GM19025 (cell line): ENCODE results near the gene TCEAL1.
"Not testable (repeated sequence)": the region's sequence is repeated elsewhere in the genome, so short reads cannot be mapped to it uniquely, and the experiment has no call there.

Experiments
- ATAC-seq: cut with Tn5 transposase; IDR thresholded peaks from one replicate; pipeline ENCODE4 v1.9.1; 2021; ENCODE audit warnings: mild to moderate bottlenecking, low read depth, moderate library complexity; ENCODE audit not compliant: unreplicated experiment

TCEAL1 gene, protein sequence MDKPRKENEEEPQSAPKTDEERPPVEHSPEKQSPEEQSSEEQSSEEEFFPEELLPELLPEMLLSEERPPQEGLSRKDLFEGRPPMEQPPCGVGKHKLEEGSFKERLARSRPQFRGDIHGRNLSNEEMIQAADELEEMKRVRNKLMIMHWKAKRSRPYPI

DNA sequence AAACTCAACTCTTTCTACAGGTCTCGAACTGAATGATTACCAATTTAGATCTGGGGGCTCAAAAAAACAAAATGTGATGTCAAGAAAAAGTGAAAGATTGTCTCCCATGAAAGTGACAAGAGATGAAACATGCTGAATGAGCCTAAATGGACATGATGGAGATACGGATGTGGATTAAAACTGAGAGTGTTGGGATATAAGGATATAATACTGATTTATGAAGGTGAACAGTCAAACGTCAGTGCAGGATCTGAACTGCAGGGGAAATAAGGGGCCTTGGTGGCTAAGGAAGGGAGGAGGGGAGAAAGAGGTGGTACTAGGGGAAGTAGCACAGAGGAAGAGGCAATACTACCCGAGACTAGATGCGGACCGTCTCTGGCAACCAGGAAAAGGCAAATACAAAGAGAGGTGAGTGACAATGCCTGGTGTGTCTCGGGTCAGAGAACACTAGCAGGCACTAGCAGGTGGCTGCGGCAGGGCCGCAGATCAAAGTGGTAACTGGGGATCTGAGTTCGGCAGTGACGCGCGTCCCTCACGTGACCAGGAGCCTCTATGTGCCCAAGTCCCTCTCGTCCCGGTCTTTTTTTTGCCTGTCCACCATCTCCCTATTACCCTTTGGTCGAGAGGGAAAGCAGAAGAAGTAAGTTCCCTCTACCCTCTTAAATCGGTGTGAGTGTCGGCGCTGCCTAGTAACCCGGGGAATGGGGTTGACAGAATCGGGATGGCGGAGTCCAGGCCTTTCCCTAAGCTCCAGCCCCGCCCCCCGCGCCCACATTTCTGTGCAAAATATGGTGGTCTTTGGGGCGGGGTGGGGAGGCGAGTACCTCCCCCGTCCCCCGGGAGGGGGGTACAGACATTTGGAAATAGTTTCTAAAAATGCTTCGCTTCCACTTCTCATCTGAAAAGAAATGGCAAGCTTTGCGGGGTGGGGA is at the start of gene TCEAL1:
Gene TCEAL1 (plus strand): TSS at position 590 of the 932 bp plus-strand sequence. CDS start 942 bp downstream, outside the sequence.
- ATAC-seq: peak; percentile 62

DNA sequence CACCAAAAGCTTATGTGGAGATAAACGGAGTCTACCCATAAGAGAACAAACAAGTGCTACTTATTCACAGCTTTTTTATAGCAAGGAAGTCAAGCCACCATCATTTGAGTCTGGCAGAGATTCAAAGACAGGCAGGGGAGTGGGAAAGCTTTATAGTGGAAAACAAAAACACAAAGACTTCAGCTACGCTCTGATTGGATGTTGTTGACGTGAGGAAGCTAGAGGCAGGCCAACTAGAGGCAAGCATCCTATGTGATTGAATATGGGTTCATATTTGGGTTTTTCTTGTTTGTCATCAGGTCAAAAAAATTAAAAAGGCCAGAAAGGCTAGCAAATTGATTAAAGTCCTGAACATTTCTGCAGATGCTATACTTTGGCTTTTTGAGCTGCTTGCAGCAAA is 44.2 kb upstream of the TCEAL1 start:
- no peak for ATAC-seq

DNA sequence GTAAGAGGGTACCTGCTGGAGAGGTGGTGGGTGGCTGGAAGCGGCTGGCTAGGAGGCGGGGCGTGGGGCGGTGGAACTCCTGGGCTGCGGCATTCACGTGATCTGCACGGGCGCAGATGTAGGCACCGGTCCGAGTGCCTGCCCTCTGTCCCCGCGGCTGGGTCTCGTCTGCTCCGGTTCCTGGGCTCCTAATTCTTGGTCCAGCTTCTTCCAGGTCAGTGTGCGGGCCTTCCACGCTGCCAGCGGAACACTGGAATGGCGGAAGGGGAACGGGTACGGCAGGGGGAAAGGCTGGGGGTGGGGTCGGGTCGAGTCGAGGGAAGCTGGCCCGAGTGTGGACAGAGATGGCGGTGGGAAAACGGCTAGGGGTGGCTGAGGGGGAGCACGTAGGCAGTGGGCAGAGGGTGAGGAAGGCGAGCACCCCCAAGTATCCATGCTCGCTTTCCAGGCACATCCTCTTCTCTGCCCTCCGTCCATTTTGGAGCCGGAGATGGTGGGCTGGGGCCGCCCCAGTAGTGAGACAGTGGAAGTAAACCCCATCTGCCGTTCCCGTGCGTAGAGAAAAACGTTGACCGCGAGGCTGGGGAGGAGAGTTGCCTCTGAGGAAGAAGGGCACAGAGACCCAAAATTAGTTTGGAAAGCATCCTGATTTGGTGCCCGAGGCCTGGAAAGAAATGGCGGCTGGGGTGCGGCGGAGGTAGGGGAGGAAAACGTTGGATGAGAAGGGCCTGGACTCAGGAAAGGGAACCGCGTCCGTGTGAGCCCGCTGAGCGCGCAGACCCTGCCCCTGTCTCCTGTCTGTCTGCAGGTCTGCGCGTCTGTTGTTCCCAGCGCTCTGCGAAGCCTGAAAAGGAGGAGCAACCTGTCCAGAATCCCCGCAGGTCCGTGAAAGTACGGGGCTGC is 43.1 kb upstream of the TCEAL1 start, which contains the start of gene TCEAL4:
Gene TCEAL4 (plus strand): TSS at position 105 of the 903 bp plus-strand sequence. CDS start 1,161 bp downstream, outside the sequence.
- ATAC-seq: peak; percentile 75

DNA sequence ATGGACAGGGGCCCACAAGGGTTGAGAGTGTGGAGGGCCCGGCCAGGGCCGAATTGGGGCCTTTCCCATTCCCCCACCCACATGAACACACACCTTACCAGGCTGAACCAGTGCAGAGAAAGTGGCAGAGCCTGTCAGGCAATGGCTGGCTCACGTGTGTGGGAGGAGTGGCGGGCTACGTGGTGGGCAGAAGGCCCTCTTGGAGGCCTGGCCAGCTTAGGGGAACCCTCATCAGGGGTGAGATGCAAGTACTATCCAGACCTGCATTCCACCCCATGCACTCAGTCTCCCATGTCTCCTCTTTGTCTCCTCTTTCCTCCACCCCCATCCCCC is 42.5 kb upstream of the TCEAL1 start:
- ATAC-seq: peak; percentile 15

DNA sequence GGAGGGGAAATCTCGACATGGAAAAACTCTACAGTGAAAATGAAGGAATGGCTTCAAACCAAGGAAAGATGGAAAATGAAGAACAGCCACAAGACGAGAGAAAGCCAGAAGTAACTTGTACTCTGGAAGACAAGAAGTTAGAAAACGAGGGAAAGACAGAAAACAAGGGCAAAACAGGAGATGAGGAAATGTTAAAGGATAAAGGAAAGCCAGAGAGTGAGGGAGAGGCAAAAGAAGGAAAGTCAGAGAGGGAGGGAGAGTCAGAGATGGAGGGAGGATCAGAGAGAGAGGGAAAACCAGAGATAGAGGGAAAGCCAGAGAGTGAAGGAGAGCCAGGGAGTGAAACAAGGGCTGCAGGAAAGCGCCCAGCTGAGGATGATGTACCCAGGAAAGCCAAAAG is 42.1 kb upstream of the TCEAL1 start:
- no peak for ATAC-seq

DNA sequence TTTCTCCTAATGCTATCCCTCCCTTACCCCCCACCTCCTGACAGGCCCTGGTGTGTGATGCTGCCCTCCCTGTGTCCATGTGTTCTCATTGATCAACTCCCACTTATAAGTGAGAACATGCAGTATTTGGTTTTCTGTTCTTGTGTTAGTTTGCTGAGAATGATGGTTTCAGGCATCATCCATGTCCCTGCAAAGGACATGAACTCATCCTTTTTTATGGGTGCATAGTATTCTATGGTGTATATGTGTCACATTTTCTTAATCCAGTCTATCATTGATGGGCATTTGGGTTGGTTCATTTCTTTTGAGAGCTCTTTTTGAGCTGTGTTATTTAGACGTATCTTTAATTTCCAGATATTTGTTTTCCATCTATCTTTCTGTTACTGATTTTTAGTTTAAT is 36.5 kb upstream of the TCEAL1 start:
- ATAC-seq: not testable (repeated sequence)

DNA sequence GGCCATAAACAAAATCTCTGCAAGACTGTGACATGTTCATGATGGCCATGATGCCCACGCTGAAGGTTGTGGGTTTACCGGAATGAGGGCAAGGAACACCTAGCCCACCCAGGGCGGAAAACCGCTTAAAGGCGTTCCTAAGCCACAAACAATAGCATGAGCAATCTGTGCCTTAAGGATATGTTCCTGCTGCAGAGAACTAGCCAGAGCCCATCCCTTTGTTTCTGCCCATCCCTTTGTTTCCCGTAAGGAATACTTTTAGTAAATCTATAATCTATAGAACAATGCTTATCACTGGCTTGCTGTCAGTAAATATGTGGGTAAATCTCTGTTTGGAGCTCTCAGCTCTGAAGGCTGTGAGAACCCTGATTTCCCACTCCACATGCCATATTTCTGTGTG is 33.6 kb upstream of the TCEAL1 start:
- ATAC-seq: not testable (repeated sequence)

DNA sequence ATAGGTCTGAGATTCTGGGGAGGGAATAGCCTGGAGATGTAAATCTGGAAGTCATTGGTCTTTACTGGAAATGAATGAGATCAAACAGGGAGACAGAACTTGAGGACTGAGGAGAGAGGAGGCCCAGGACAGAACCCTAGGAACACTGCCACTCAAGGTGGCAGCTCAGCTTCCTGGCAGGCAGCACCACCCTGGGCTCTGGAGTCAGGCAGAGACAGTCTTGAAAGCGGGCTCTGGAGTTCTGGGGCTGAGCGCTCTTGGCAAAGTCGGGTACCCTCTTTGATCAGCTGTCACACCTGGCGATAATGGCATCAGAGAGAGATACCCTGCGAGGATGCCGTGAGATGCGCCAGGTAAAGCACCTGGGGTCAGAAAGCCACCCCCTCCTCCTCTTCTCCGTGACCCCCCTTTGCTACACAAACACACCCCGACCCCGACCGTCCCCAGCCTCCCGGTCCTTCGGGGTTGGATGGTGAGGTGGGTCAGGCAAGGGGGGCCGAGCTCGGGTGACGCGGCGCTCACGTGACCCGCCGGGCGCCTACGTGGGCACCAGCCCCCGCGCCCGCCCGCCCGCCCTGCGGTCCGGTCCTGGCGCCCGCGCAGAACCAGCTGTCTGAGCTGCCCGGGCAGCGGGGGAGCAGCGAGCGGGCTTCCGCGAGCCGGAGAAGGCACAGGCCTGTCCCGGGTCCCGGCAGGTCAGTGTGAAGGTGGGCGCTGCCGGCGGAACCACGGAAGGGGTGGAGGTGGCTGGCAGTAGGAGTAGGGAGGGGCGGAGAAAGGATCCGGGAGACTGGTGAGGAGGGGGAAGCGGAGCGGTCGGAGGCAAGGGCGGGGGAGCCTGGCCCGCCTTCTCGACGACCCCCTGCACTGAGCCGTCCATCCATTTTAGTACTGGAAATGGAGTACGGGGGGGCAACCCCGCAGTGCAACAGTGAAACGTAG is 21.1 kb upstream of the TCEAL1 start, which contains the start of gene TCEAL3:
Gene TCEAL3 (plus strand): TSS at position 600 of the 942 bp plus-strand sequence. CDS start 1,102 bp downstream, outside the sequence.
- ATAC-seq: peak; percentile 91

DNA sequence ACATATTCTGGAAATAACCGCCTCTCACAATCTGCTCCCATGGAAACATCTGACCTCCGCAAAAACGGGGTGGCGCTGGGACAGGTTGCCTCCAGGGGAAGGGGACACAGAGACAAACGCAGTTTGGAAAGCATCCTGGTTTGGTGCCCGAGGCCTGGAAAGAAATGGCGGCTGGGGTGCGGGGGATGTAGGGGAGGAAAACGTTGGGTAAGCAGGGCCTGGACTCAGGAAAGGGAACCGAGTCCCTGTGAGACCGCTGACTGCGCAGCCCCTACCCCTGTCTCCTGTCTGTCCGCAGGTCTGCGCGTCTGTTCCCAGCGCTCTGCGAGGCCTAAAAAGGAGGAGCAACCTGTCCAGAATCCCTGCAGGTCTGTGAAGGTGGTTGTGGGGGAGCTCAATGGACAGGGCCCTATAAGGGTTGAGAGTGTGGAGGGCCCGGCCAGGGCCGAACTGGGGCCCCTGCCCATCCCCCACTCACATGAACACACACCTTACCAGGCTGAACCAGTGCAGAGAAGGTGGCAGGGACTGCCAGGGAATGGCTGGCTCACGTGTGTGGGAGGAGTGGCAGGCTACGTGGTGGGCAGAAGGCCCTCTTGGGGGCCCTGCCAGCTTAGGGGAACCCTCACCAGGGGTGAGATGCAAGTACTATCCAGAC is 20.3 kb upstream of the TCEAL1 start:
- ATAC-seq: peak; percentile 22

DNA sequence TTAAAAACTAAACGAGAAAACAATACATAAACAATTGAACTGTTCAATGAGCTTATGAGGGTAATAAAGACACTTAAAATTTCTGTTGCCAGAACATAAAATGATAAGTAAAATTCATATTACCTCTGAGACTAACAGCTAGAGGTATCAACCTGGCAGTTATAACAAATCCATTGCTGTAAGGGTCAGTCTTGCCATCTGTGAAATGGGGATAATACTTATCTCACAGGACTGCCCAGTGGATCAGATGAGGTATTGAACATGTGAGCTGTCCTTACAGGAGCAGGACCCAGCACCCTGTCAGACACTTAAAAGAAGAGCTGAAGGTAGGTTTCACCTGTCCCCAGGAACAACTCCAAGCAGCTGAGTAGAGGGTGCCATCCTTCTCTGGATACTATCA is 18.5 kb upstream of the TCEAL1 start:
- no peak for ATAC-seq

DNA sequence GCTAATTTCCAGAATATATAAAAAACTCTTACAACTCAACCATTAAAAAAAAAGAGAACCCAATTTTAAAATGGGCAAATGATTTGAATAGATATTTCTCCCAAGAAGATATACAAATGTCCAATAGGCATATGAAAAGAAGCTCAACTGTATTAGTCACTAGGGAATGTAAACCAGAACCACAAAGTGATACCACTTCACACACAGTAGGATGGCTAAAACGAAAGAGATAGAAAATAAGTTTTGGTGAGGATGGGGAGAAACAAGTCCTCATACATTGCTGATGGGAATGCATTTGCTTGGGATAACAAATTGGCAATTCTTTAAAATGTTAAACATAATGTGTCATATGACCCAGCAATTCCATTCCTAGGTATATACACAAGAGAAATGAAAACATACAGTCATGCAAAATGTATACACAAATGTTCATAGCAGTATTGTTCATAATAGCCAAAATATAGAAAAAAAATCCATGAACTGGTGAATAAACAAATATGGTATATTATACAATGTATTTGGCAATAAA is 15.3 kb upstream of the TCEAL1 start:
- ATAC-seq: no peak

DNA sequence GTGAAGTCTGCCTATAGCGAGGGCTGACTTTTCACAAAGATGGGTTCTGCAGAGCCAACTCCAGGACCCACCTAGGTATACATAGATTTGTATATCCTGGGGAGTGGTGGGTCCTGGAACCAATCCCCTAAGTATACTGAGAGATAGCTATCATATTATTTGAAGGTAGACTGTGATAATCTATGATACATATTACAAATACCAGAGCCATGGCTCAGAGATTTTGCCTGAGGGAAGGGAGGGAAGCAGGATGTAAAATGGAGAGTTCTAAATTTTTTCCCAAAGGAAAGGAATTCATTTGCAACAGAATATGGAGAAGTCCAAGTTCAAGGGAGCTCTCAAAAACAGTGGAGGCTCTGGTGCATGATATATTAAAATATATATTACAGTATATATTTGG is 13.8 kb upstream of the TCEAL1 start:
- ATAC-seq: no peak

DNA sequence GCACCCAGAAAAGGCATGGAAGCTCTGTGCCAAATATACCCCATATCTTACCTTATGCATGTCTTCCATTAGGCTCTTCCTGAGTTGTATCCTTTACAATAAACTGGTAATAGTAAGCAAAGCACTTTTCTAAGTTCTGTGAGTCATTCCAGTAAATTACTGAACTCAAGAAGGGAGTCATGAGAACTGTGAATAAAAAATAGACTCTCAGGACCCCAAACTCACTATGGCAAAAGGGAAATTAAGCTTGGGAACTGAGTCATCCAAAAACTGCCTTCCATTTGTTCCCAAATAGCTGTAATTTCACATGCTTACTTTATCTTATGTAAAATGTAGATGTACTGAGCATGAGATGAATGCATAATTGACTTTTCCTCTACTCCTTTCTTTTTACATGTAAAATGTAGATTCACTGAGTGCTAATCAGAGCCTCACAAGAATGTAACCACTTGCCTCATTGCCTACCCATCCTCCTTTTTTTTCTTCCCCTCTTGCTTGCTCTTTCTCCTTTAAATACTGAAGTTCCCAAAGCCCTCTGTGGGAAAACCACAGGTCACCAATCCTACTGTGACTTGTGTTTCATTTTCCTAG is 12.9 kb upstream of the TCEAL1 start:
- ATAC-seq: no peak

DNA sequence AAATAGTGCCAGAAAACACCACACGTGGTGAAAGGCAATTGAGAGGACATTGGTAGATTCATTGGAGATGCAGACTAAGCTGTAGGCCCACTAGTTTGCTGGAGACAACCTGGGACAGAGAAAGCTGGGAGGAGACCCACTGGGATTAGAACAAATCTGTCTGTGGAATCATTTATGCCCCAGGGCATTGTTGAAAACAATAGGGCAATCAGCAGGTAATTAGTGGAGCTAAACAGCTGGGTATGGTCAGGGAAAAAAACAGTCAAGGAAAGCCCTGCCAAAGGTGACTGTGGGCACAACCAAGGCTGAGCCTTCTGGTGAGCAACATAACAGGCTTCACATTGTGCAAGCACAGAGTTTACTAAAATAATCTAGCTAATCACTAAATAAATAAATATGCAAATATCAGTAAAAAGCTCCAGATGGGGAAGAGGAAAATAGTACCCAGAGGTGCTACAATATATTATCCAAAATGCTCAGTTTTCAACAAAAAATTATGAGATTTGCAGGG is 12.0 kb upstream of the TCEAL1 start:
- no peak for ATAC-seq

DNA sequence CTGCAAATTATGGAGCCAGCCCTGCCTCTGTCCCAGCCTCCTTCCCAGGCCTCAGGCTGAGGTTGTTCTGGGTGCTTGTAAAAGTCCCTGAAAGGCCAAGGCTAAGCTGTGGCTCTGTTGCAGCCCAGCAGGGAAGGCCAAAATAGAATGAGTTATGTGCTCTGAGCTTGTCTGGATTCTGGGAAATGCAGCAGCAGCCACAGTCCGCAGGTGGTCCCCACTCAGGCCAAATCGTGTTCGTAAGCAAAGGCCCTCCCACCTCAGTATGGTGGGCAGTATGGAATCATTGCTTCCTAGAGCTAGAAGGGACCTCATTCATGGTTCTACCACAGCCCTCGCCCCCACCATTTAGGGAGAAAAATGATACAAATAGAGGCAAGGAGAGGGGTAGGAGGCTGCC is 4.7 kb upstream of the TCEAL1 start:
- no peak for ATAC-seq

DNA sequence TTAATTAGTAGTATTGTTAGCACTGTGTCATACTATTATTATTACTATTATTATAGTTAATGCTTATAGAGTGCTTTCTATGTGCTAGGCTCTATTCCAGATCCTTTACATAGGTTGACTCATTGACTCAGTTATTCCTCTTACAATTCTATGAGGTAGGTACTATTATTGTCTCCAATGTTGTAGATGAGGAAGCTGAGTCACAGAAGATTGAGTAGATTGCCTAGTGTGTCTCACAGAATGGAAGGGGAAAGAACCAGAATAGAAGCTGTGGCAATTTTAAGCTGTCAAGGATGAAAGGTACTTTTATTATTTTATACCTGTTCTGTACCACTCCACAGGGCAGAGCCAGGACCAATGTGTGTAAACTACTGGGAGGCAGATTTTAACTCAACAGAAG is 1.9 kb upstream of the TCEAL1 start:
- no peak for ATAC-seq

DNA sequence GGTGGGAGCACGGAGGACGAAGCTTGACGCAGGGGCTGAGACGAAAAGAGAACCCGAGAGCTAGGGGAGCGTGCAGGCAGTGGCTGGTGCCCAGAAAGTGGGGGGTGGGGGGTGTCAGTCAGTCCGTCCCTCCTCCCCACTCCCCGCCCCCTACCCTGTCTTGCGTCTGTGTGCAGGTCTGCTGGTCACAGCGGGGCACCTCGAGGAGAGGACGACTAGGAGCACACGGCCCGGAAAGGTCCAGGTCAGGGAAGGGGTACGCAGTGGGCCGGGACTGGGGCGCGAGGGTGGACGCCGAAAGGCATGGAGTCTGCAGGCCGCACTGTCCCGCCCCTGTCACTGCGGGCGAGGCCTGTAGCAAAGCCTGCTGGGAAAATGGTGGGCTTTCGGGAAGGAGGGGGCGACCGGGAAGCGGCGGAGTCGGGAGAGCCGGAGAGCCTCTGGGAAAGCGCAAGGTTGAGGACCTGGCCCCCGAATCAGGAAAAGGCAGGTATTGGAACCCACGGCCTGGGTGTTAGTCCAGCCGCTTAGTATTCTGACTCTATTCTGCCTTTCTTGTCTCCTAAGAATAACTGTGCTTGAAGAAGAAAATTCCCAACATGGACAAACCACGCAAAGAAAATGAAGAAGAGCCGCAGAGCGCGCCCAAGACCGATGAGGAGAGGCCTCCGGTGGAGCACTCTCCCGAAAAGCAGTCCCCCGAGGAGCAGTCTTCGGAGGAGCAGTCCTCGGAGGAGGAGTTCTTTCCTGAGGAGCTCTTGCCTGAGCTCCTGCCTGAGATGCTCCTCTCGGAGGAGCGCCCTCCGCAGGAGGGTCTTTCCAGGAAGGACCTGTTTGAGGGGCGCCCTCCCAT is 769 bp downstream of the TCEAL1 start:
- ATAC-seq: no peak

DNA sequence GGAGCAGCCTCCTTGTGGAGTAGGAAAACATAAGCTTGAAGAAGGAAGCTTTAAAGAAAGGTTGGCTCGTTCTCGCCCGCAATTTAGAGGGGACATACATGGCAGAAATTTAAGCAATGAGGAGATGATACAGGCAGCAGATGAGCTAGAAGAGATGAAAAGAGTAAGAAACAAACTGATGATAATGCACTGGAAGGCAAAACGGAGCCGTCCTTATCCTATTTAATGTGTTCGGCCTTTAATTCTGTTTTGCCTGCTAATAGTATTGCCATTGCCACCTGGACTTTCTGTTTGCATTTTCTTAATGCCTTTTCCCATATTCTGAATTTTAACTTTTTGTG is 1.4 kb downstream of the TCEAL1 start:
- ATAC-seq: no peak
